ENCODE results near the gene ACVR1B. TPM values are rescaled to one million over a fixed set of nuclear protein-coding genes. Genes with fewer than 3 reads are reported as not detected.

Gene ACVR1B
- polyA plus RNA-seq, 3 donors: 8.9 to 26.9 (median 20.0) TPM

DNA sequence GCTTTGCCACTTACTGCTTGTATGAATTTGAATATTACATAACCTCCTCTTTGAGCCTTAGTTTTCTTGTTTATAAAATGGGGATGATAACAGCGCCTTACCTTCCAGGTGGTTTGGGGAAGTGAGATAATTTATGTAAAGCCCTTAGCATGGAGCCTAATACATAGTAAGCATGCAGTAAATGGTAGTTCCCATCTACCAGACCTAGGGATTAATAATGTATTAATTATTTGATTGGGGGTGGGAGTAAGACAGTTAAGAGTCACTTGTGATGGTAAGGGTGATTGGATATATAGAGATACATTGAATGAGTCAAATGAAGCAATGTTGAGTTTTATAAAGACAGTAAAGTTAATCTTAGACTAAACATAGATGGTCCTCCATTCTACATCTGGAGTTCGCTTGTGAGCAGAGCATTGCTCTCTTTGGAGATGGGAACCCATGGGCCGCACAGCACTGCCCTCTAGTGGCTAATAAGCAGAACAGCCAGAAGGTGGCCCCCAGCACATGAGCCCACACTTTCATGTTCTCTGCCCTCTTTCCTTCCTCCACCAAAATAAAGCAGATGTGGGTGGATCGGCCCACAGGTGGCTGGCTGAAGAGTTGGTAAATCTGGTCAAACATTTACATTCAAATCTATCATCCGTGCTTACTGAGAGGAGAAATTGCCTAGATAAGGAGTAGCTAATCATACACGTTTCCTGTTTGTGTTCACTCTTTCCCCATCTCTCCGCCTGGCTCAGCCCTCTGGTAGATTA, 28.7 kb downstream of the ACVR1B start:
- H3K27ac ChIP-seq (ENCODE audit: low read depth, low read length): no peak overlapping the region
- 24 to 35% (median 34%) methylated on average over 7 of the region's 7 CpGs for WGBS, 3 donors

DNA sequence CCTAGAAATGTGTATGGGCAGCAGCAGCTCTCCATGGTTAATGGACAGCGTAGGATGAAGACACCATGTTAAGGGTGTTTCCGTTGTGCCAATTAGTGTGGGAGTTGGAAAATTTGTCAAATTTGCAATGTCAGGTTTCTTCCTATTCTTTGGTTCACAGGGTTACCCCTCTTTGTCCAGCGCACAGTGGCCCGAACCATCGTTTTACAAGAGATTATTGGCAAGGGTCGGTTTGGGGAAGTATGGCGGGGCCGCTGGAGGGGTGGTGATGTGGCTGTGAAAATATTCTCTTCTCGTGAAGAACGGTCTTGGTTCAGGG, 29.3 kb downstream of the ACVR1B start:
- 84 to 90% (median 84%) methylated on average over 10 of the region's 10 CpGs for WGBS, 3 donors
- H3K27ac ChIP-seq (ENCODE audit: low read depth, low read length): no peak overlapping the region

DNA sequence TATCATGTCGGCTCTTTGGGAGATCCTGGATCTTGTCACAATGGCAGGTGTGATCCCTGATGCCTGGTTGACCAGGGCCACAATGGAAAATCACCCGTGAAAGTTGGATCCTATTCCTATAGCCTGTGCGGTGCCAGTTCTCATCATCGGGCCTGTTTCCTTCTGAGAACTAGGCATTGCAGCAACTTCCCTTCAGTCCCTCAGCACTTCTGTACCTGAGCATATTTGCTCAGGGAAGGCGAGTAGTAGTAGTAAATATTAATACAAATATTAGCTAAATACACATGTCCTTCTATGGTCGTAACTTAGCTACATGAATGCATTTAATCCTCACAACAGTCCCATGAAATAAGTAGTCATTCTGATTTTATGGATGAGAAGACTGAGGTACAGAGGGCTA, 33.2 kb downstream of the ACVR1B start:
- WGBS, 3 donors: 55 to 81% (median 79%) methylated on average over 6 of the region's 6 CpGs
- H3K27ac ChIP-seq (ENCODE audit: low read depth, low read length): no peak overlapping the region

DNA sequence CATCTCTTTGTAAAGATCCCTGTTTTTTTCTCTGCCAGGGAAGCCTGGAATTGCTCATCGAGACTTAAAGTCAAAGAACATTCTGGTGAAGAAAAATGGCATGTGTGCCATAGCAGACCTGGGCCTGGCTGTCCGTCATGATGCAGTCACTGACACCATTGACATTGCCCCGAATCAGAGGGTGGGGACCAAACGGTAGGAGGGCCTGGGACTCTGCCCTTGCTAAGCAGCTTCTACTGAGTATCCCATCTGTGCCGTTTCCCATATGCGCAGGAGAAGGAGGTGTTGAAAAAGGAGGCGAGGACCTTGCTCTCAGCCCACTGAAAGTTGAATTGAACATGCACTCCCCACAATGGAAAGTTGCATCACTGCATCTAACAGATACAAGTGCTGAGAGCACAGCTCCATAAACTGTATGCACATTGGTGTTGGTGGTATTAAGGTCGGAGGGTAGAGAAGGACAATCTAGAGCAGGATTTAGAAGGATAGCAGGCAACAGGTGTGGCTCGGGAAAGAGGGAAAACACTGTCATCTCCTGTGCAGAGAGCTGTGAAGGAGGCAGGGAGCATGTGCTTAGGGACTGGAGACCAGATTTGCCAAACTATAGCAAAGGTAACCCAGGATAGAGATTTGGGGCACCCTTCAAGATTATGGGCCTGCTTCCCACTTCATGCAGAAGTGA, 33.8 kb downstream of the ACVR1B start:
- no peak overlapping the region for H3K27ac ChIP-seq (ENCODE audit: low read depth, low read length)
- WGBS, 3 donors: 53 to 90% (median 88%) methylated on average over 9 of the region's 9 CpGs

DNA sequence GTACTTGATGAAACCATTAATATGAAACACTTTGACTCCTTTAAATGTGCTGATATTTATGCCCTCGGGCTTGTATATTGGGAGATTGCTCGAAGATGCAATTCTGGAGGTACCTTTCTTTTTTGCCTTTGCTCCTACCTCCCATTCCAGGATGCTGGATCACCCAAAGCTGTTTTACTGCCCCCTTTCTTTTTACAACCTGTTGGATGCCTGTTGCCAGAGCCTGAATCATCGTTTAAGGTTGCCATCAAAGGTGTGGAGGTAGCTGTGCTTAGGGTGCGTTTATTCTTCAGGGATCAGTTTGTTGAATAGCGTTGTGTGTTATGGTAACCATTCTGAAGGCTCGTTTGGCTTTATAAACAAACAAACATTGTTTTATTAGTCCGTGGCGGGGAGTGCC, 35.3 kb downstream of the ACVR1B start:
- 79 to 91% (median 85%) methylated on average over 8 of the region's 8 CpGs for WGBS, 3 donors
- H3K27ac ChIP-seq (ENCODE audit: low read depth, low read length): no peak overlapping the region

DNA sequence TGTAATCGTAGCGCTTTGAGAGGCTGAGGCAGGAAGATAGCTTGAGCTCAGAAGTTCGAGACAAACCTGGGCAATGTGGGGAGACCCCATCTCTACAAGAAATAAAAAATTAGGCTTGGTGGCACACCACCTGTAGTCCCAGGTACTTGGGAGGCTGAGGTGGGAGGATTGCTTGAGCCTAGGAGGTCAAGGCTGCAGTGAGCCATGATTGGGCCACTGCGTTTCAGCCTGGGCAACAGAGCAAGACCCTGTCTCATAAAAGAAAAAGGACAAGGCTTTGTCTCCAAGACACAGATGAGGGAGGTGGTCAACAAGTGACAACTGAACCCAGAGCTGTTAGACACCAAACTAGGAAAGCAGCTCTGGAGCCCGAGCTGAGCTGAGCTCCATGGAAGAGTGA, 40.7 kb downstream of the ACVR1B start:
- 89 to 91% (median 91%) methylated on average over 5 of the region's 5 CpGs for WGBS, 3 donors

DNA sequence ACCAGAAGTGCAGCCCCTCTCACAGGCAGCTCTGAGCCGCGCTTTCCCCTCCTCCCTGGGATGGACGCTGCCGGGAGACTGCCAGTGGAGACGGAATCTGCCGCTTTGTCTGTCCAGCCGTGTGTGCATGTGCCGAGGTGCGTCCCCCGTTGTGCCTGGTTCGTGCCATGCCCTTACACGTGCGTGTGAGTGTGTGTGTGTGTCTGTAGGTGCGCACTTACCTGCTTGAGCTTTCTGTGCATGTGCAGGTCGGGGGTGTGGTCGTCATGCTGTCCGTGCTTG, 43.0 kb downstream of the ACVR1B start:
- 89 to 93% (median 92%) methylated on average over 17 of the region's 17 CpGs for WGBS, 3 donors
- no peak overlapping the region for H3K27ac ChIP-seq (ENCODE audit: low read depth, low read length)

More for the DNA sequence above, 40.7 kb downstream of the ACVR1B start:
- H3K27ac ChIP-seq (ENCODE audit: low read depth, low read length): no peak overlapping the region

DNA sequence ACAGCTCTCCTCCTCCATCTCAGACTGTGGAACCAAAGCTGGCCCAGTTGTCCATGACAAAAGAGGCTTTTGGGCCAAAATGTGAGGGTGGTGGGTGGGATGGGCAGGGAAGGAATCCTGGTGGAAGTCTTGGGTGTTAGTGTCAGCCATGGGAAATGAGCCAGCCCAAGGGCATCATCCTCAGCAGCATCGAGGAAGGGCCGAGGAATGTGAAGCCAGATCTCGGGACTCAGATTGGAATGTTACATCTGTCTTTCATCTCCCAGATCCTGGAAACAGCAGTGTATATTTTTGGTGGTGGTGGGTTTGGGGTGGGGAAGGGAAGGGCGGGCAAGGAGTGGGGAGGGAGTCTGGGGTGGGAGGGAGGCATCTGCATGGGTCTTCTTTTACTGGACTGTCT, 43.5 kb downstream of the ACVR1B start:
- H3K27ac ChIP-seq (ENCODE audit: low read depth, low read length): no peak overlapping the region
- 76 to 88% (median 82%) methylated on average over 4 of the region's 4 CpGs for WGBS, 3 donors

DNA sequence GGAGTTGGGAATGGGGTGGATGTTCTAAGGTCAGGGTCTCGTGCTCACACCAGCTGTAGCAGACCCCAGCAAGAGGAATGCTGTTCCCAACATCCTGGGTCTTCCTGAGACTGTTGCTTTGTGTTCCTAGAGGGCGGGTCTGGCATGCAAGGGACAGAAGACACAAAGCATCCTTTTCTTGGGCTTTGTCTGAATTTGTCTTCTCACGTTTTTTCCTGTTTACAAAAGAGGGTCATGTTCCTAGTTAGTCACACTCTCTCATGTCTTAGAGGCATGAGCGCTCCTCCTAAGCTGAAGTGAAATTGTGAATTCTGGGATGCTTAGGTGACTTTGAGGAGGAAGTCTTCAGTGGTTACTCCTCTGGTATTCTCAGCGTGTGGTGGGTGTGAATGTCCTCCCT, 45.6 kb downstream of the ACVR1B start:
- H3K27ac ChIP-seq (ENCODE audit: low read depth, low read length): no peak overlapping the region
- WGBS, 3 donors: 86 to 93% (median 90%) methylated on average over 5 of the region's 5 CpGs

DNA sequence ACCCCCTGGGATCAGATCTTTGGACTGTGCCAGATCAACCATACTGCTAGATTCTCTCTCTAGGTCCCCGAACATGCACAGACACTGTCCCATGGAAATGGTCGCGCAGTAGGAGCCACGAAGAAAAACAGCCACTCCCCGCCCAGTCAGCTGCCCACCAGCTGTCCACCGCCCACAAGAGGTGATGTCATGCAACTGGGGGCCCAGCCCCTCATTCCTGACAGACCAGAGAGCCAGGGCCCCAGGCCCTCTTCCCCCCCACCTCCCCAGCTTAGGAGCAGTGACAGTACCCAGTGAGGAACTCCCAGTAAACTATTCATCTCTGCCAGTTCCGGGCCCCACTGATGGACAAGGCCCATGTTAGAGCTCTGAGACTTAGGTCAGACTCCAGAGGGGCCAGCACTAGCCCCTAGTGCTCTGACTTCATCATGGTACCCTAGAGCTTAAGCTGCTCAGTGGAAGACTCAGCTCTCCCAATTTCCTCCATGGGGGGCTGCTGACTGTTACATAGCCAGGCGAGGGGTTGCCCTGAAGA, 51.6 kb downstream of the ACVR1B start:
- 89 to 93% (median 91%) methylated on average over 8 of the region's 8 CpGs for WGBS, 3 donors
- H3K27ac ChIP-seq (ENCODE audit: low read depth, low read length): no peak overlapping the region

DNA sequence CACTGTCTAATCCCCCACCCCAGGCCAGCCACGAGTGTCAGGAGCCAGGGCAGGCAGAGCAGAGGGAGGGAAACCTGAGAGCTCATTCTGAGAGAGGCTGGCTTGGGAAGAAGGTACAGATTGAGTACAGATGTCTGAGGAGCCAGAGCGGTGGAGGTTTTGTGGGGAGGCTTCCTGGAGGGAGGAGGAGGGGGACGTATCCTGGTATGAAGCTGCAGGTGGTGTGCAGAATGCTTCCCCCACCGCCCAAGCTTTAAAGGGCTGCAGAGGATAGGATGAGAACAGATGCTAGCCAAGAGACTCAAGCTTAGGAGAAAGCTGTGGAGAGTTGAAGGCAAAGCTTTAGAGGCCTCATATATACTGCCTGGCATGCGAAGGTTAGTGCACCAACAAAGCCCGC, 52.1 kb downstream of the ACVR1B start:
- 71 to 76% (median 75%) methylated on average over 6 of the region's 6 CpGs for WGBS, 3 donors
- H3K27ac ChIP-seq (ENCODE audit: low read depth, low read length): no peak overlapping the region

DNA sequence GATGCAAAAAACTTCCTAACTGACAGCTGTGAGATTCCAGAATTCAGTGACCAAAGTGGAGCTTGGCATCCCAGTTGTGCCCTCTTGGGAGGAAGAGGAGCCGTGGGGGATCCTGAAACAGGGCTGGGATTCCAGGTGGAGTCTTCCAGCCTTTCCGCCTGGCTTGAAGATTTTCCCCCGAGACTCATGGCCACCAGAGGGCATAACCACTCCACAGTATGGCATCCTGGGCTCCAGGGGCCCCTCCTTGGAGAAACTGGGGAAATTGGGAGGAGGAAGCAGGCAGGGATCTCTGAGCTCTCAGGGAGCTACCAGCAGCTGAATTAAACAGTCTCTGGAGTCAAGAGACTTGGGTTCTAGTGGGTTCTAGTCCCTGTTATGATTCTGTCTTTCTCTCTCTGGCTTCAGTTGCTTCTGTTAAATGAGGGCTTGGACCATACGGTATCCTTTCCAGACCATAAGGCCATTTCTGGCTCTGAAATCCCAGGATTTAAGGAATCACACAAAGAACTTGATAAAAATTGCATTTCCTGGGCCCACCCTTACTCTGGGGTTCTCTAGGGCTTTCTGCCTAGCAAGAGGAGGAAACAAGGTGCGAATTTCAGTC, 52.6 kb downstream of the ACVR1B start:
- WGBS, 3 donors: 50 to 66% (median 58%) methylated on average over 5 of the region's 5 CpGs

DNA sequence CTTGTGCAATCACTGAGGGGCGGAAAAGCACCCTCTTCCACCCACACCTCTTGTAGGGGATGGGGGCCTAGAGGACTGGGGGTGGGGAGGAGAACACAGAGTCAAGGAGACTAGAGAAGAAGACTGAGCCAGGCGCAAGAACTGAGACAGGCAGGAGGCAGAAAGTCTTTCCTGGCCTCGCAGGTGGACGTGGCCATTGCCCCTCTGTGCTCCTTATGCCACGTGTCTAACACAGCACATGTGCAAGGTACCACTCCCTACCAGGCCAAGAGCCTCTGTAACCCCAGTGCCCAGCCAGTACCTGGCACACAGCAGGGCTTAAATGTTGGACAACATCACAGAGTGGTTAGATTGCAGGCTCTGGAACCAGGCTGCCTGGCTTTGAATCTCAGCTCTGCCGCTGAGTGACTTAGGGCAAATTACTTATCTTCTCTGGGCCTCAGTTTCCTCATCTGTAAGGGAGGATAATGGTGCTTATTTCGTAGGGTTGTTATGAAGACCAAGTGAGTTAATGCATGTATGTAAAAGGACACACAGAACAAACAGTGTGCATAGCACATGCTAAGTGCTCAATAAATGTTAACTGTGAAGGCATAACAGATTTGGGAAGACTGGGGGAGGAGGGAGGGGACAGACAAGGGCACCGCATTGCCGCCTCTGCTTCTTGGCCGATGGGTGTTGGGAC, 53.9 kb downstream of the ACVR1B start:
- no peak overlapping the region for H3K27ac ChIP-seq (ENCODE audit: low read depth, low read length)
- WGBS, 3 donors: 71 to 87% (median 77%) methylated on average over 10 of the region's 10 CpGs

More for the DNA sequence above, 52.6 kb downstream of the ACVR1B start:
- no peak overlapping the region for H3K27ac ChIP-seq (ENCODE audit: low read depth, low read length)

DNA sequence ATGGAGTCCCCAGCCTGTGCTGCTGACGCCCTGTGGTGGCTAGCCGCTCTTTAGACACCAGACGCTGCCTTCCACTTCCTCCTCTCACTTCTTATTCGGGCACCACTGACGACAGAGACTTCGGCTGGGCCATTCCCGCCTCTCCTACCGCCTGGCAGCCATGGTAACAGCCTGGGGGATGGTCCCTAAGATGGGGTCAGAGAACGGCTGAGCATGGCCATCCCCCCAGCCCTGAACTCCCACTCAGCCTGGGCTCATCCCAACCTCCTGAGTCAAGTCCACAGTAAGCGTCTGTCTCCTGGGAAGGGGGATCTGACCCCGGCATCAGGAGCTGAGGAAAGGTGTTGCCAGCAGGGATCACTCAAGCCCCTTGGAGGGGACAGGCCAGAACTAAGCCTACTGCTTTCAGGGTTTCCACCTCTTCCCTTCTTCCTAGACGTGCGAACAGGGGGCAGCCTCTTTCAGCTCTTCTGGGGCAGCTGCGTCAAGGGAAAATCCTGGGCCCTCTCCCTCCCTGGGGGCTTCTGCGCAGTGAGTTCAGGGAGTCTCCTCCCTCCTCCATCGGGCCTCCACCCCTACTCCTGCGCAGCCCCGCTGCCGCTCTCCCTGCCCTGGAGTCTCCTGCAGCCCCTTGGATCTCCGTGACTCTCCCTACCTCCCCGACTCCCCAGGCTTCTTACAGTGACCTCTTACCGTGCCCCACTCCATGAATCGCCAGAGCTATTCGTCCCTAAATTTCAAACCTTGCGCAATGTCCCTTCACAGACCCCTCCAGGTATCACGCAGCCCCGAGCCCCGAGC, 54.6 kb downstream of the ACVR1B start:
- 25 to 44% (median 31%) methylated on average over 28 of the region's 28 CpGs for WGBS, 3 donors
- H3K27ac ChIP-seq (ENCODE audit: low read depth, low read length): no peak overlapping the region

DNA sequence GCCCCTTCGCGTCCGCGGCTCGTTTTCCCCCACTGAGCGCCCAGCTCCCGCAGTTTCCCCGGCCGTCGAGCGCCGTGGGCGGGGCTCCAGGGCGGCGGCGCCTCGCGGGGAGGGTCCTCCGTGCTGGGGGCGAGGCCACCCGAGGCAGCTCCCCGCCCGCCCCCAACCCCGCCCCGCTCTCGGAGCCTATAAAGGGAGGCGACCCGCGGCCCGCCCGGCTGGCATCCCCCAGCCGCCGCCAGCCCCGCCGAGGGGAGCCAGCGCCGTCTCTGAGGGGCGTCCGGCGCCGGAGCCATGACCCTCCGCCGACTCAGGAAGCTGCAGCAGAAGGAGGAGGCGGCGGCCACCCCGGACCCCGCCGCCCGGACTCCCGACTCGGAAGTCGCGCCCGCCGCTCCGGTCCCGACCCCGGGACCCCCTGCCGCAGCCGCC, 55.2 kb downstream of the ACVR1B start, which contains the start of gene TAMALIN:
Gene TAMALIN, plus strand, starts transcription at position 221 of the 432 bp plus-strand sequence. Its CDS starts 74 bp downstream, at position 295.
- WGBS, 3 donors: 1% methylated on average over 43 to 55 of the region's 60 CpGs
- peak within 1 kb of the TSS; percentile 44 for H3K27ac ChIP-seq (ENCODE audit: low read depth, low read length)

DNA sequence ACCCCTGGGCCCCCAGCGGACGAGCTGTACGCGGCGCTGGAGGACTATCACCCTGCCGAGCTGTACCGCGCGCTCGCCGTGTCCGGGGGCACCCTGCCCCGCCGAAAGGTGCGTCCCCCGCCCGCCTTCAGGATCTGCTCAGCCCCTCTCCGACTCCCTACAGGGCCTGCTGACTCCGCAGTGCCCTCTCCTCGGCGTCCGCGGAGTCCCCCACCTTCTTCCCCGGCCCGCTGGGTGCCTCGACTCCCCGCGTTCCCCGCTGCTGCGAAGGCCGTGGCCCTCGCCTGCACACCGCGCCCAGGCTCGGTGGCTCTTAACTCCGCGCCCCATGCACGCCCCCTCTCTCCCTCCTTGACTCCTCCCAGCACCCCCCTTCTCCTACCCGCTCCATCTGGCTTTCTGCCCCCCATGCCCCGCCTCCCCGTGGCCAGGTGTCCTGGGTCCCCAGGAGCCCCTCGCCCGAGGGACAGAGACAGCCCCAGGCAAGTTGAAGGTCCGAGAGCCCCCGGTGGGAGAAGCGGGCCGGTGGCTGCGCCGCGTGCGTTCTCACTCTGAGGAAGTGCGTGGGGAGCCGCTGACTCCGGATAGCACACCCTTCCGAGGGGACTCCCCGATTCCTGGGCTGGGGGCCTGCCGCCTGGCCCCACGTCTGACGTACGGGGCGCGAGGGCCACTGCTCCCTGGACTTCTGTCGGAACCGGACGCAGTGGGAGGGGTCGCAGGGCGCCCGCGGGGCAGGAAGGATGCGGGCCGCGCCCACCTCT, 55.8 kb downstream of the ACVR1B start:
- peak overlapping the region; percentile 44 for H3K27ac ChIP-seq (ENCODE audit: low read depth, low read length)
- 3 to 16% (median 4%) methylated on average over 53 to 72 of the region's 72 CpGs for WGBS, 3 donors

DNA sequence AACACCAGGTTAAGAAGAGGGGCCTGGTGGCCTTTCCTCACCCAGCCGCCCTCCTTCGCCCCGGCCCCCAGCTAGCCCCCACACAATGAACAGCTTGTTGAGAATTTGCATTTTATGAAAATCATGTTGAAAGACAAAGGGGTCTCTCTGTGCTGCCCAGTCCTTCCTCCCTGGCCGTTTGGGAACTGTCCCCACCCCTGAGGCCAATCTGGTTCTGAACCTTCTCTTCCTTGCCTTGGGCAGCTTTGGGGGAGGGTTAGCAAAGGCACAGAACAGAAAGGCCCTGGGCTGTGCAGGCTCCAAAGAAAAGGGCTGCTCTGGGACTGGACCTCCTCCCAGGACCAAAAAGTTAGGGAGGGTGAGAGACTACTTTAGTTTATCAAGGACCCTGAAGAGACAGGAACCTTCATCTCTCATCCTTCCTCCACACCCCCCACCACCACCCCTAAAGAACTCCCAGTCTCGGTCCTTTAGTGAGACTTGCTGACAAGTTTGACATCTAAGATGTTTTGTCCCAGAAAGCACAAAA, 56.5 kb downstream of the ACVR1B start:
- H3K27ac ChIP-seq (ENCODE audit: low read depth, low read length): no peak overlapping the region
- WGBS, 3 donors: 31 to 76% (median 46%) methylated on average over 5 of the region's 5 CpGs
